AG09309 (cell line): ENCODE data around the gene FKBP6.

Source experiments
- DNase-seq: peaks from one replicate; pipeline ENCODE4 v3.0.0-alpha.2; 2010; ENCODE audit warnings: low read depth
- H3K4me3 ChIP-seq: 2 replicates; pipeline ENCODE4 v1.5.1; 2011; ENCODE audit warnings: mild to moderate bottlenecking, low read depth, low read length, moderate library complexity; ENCODE audit not compliant: control insufficient read depth
- TF ChIP-seq, protein P1 (sequence below): IDR thresholded peaks from 2 replicates; pipeline ENCODE4 v1.5.1; 2011; ENCODE audit warnings: mild to moderate bottlenecking, low read depth, low read length, inconsistent platforms; ENCODE audit not compliant: insufficient read depth, control insufficient read depth; ENCODE audit errors: missing control alignments

FKBP6 gene

DNA sequence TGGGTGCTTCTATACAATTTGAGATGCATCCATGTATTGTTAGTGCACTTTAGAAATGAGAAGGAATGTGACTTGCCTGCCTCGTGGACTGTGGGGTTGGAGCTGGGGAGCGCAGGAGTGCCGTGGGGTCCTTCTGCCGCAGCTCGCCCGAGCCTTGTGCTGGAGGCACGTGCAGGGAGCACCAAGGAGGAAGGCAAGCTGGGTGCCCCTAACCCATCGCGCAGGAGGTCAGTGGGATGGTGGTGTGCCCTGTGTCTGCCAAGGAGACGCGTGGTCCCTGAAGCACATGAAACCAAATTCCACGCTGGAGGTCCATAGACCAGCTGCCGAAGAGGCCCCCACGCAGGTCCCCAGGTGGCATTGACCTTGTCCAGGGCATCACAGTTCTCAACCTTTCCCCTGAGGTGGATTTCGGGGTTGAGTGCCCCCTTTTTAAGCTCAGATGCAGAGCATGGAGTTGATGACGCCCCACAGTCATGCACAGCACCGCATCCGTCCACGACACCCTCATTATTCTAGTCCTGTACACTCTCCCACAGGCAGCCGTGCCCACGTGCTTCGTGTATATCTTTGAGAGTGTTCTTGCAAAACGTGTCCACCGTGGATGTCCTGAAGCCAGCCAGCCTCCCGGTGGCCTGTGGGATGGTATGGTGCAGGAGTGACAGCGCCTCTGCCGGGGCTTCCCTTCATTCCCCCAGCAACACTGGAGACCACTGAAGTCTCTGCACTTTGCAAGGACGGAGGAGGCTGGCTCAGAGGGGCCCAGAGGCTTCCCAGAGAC, 35.5 kb downstream of the FKBP6 start:
- no peak overlapping the region for H3K4me3 ChIP-seq
- no peak for DNase-seq
- TF ChIP-seq, protein P1, sequence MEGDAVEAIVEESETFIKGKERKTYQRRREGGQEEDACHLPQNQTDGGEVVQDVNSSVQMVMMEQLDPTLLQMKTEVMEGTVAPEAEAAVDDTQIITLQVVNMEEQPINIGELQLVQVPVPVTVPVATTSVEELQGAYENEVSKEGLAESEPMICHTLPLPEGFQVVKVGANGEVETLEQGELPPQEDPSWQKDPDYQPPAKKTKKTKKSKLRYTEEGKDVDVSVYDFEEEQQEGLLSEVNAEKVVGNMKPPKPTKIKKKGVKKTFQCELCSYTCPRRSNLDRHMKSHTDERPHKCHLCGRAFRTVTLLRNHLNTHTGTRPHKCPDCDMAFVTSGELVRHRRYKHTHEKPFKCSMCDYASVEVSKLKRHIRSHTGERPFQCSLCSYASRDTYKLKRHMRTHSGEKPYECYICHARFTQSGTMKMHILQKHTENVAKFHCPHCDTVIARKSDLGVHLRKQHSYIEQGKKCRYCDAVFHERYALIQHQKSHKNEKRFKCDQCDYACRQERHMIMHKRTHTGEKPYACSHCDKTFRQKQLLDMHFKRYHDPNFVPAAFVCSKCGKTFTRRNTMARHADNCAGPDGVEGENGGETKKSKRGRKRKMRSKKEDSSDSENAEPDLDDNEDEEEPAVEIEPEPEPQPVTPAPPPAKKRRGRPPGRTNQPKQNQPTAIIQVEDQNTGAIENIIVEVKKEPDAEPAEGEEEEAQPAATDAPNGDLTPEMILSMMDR, result no peak

DNA sequence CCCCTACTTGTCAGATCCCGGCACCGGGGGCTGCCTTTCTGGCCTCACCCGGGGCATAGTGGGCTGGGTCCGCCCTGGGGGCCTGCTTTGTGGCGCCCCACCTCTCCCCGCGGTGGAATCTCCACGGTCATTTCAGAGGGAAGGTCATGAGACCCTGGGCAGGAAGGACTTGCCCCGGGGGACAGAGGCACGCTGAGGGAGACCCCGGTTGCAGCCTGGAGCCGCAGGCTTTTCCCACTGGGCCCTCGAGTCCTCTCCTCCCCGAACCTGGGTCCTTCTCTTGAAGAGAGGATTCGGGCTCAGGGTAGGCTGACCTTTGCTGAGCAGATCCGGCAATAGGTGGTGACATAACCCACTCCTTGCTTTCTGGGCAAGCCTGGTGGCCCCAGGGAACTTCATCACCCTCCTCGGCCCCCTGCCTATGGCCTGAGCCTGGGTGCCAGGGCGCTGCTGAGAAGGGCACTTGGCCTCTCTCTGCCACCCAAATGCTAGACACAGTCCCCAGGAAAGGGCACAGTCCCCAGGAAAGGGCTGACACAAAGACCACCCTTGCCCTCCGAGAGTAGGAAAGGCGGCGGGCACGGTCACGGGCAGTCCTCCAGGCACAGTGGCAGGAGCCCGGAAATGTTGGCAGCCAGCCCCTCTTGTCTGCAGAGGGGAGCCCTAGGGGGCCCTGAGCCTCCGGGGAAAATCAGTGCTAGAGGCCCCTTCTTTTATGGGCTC, 36.2 kb downstream of the FKBP6 start:
- TF ChIP-seq, protein P1, result no peak
- no peak for DNase-seq

DNA sequence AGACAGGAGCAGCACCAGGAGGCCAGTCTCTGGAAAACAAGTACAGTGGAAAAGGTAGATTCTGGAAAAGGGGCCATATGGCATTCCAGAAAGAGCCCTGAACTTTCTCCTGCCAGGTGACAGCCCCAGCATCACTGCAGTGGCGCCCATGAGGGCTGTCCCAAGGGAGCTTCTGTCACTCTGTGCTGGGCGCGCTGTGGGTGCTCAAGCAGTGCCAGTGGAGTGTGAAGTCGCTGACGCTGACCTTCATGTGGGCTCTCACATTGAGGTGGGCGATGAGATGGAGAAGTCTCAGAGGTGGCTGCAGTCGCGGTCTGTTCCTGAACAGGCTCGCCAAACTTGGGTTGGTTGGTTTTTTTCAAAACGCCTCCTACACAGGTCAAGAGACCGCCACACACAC, 38.2 kb downstream of the FKBP6 start:
- TF ChIP-seq, protein P1, result no peak
- DNase-seq, result no peak
- H3K4me3 ChIP-seq, result no peak overlapping the region

More for the DNA sequence above, 36.2 kb downstream of the FKBP6 start:
- H3K4me3 ChIP-seq, result no peak overlapping the region

DNA sequence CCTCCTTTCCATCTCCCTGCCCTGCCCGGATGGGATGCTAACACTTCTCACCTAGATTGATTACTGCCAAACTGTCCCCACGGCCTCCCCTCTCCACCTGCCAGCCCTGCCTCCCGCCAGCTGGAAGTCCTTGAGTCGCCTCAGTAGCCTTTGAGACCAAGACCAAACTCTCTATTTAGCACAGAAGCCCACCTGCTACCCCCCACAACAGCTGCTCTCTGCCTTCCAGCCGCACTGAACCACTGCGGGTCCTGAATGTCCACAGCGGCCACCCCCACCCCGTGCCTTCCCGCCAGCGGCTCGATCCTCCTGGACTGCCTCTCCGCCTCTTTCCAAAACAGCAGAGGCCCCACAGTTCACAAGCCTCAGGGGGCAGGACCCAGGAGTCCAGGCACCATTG, 39.0 kb downstream of the FKBP6 start:
- no peak for DNase-seq
- TF ChIP-seq, protein P1, result no peak
- H3K4me3 ChIP-seq, result no peak overlapping the region

DNA sequence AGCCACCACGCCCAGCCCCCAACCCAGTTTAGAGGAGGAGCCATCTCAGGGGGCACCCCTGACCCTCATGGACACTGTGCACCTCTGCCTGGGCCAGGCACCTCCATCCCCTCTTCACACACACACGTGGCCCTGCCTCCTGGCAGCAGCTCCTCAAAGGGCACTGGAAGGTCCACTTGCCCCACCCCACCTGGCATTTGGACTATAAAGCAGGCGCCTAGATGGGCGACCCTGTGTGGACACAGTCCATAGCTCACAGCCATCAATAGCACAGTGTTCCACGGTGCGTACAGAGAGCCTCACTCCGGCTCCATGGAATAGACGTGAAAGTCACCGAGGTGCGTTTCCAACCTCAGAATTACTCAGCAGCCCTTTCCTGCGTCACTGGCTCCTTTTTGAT, 41.0 kb downstream of the FKBP6 start:
- no peak overlapping the region for H3K4me3 ChIP-seq
- DNase-seq, result no peak
- TF ChIP-seq, protein P1, result no peak

DNA sequence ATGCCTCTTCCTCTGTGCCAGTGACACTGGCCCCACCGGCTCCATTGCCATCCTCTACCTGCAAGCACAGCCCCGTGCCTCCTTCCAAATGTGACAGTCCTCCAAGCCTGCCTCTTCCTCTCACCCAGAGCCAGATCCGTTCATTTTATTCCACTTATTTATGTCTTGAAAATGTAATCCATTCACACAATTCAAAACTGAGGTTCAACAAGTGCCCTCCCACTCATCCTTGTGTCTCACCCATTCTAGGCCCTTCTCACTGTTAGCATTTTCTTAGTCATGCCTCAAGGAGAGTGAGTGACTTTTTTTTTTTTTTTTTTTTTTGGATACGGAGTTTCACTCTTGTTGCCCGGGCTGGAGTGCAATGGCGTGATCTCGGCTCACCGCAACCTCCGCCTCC, 41.7 kb downstream of the FKBP6 start:
- no peak overlapping the region for H3K4me3 ChIP-seq
- no peak for DNase-seq
- TF ChIP-seq, protein P1, result no peak
